OCI-LY7 (cell line): Measurements from ENCODE around the gene WDR90. TPM values are rescaled to one million over a fixed set of nuclear protein-coding genes. Genes with fewer than 3 reads are reported as not detected.

Experiments
- BruUV-seq: library from RNA; stranded (reverse); fragments of 400-500 nt; replicated peaks from 2 replicates; lab custom pipeline; 2021; lab: Mats Ljungman, UMichigan
- CTCF ChIA-PET: fragments of 300-600 bp; sonication (Branson Sonifier 250); formaldehyde crosslinking; loops from one replicate; lab custom pipeline; 2022; ENCODE audit warnings: antibody characterized with exemption; ENCODE audit not compliant: unreplicated experiment; lab: Charles Lee
- POLR2A ChIA-PET: fragments of 300-600 bp; sonication (Branson Sonifier 250); formaldehyde crosslinking; loops from one replicate; lab custom pipeline; 2022; ENCODE audit warnings: antibody characterized with exemption; lab: Charles Lee
- DNase-seq: peaks from one replicate; pipeline ENCODE4 v3.0.0-alpha.2; 2015; ENCODE audit warnings: low spot score
- H2AFZ ChIP-seq: fragments of 200-600 bp; sonication (generic), shearing (Covaris generic); 2 replicates; pipeline ENCODE4 v1.6.1; 2014; ENCODE audit warnings: mild to moderate bottlenecking, antibody characterized with exemption, low read length, moderate library complexity
- H3K27ac ChIP-seq: fragments of 200-600 bp; sonication (generic); 2 replicates; pipeline ENCODE4 v1.5.1; 2014; ENCODE audit warnings: mixed run types, low read depth, mild to moderate bottlenecking, moderate library complexity, low read length, inconsistent platforms; ENCODE audit not compliant: poor library complexity, severe bottlenecking
- H3K36me3 ChIP-seq: fragments of 200-600 bp; sonication (generic); 2 replicates; pipeline ENCODE4 v1.6.1; 2014; ENCODE audit warnings: mild to moderate bottlenecking, antibody characterized with exemption, low read length, moderate library complexity, mixed read lengths; ENCODE audit not compliant: insufficient read depth
- H3K4me1 ChIP-seq: fragments of 200-600 bp; sonication (generic); 2 replicates; pipeline ENCODE4 v1.5.1; 2014; ENCODE audit warnings: mild to moderate bottlenecking, low read length; ENCODE audit not compliant: insufficient read depth, poor library complexity, severe bottlenecking
- H3K4me2 ChIP-seq: fragments of 200-600 bp; sonication (generic); 2 replicates; pipeline ENCODE4 v1.6.1; 2014; ENCODE audit warnings: mild to moderate bottlenecking, low read length
- H3K4me3 ChIP-seq: fragments of 200-600 bp; sonication (generic); 2 replicates; pipeline ENCODE4 v1.5.1; 2014; ENCODE audit warnings: mild to moderate bottlenecking, low read depth, low read length; ENCODE audit not compliant: poor library complexity, severe bottlenecking
- H3K79me2 ChIP-seq: fragments of 200-600 bp; sonication (generic); 2 replicates; pipeline ENCODE4 v1.6.1; 2016; ENCODE audit warnings: low read depth, mild to moderate bottlenecking, low read length, moderate library complexity, mixed read lengths; ENCODE audit not compliant: insufficient read depth
- H3K9me2 ChIP-seq: fragments of 200-600 bp; sonication (generic); 2 replicates; pipeline ENCODE4 v1.6.1; 2016; ENCODE audit warnings: mild to moderate bottlenecking, low read length, mixed read lengths; ENCODE audit not compliant: insufficient read depth
- H3K9me3 ChIP-seq: fragments of 200-600 bp; sonication (generic); 2 replicates; pipeline ENCODE4 v1.6.1; 2014; ENCODE audit warnings: mild to moderate bottlenecking, mixed run types, low read length, mixed read lengths
- H4K20me1 ChIP-seq: fragments of 200-600 bp; sonication (generic); 2 replicates; pipeline ENCODE4 v1.6.1; 2014; ENCODE audit warnings: mild to moderate bottlenecking, antibody characterized with exemption, low read length, moderate library complexity, mixed read lengths; ENCODE audit not compliant: insufficient read depth
- CTCF ChIP-seq: fragments of 200-600 bp; sonication (generic); conservative IDR thresholded peaks from 2 replicates; pipeline ENCODE4 v1.5.1; 2014; ENCODE audit warnings: mild to moderate bottlenecking, antibody characterized with exemption, low read length, moderate library complexity, mixed read lengths
- EZH2phosphoT487 ChIP-seq: fragments of 200-600 bp; sonication (generic); IDR thresholded peaks from 2 replicates; pipeline ENCODE4 v1.6.1; 2018; ENCODE audit warnings: low read depth, borderline replicate concordance, mild to moderate bottlenecking, mixed run types, antibody characterized with exemption, low read length, moderate library complexity, mixed read lengths
- intact Hi-C: fragments of 100-400 bp; cut with micrococcal nuclease; formaldehyde crosslinking; loops from one replicate; pipeline ENCODE4 v1.10.0; 2022; ENCODE audit not compliant: unreplicated experiment
- total RNA-seq, 2 experiments: library from RNA; depleted of rRNA in 1 of 2; stranded (reverse); fragments of >200 nt in 1 of 2; shearing (Covaris generic) in 1 of 2; gene quantifications; 2 replicates each; pipeline ENCODE4 v1.2.3, GENCODE V29; 2014 to 2022

Gene WDR90
- total RNA-seq, 2 experiments from 2014 or later, result 110 to 153 TPM

GRCh38 chr16:621526-622105 lies 27.5 kb upstream of the WDR90 start:
- no peaks in the 10 kb centered on the region for H4K20me1 ChIP-seq
- BruUV-seq, result no TSS peak
- H3K4me2 ChIP-seq, result no peak overlapping the region
- intact Hi-C loops, result no loop called here
- no peaks in the 10 kb centered on the region for H3K9me2 ChIP-seq
- H3K9me3 ChIP-seq, result no peaks in the 10 kb centered on the region
- POLR2A ChIA-PET, result no interaction called here
- no peak overlapping the region for H2AFZ ChIP-seq
- no peaks in the 10 kb centered on the region for H3K4me1 ChIP-seq
- H3K4me3 ChIP-seq, result no peak overlapping the region
- H3K79me2 ChIP-seq, result no peaks in the 10 kb centered on the region
- CTCF ChIA-PET, result no interaction called here
- no peaks in the 10 kb centered on the region for H3K36me3 ChIP-seq
- TF ChIP-seq EZH2phosphoT487, result no peak
- TF ChIP-seq CTCF, result no peak
- H3K27ac ChIP-seq, result no peak overlapping the region
- no peak for DNase-seq

- H3K9me2 ChIP-seq, result no peaks in the 10 kb centered on the region
- no peaks in the 10 kb centered on the region for H3K4me1 ChIP-seq
- ChIA-PET POLR2A (no interaction called here), CTCF (no interaction called here)
- no peaks in the 10 kb centered on the region for H3K9me3 ChIP-seq
- BruUV-seq, result no TSS peak
- no peak overlapping the region for H2AFZ ChIP-seq
- TF ChIP-seq EZH2phosphoT487, result no peak
- no peak for TF ChIP-seq CTCF
- DNase-seq, result no peak
- H3K4me2 ChIP-seq, result no peak overlapping the region
- no peak overlapping the region for H3K4me3 ChIP-seq
- no peaks in the 10 kb centered on the region for H3K79me2 ChIP-seq
- no peaks in the 10 kb centered on the region for H3K36me3 ChIP-seq
- no peaks in the 10 kb centered on the region for H4K20me1 ChIP-seq
- intact Hi-C loops, result no loop called here
- no peak overlapping the region for H3K27ac ChIP-seq
Measured at GRCh38 chr16:622920-623280, 26.3 kb upstream of the WDR90 start.

- Histone ChIP-seq H3K79me2 (no peaks in the 10 kb centered on the region), H3K9me2 (no peaks in the 10 kb centered on the region), H3K36me3 (no peaks in the 10 kb centered on the region), H3K4me2 (no peak overlapping the region), H3K9me3 (no peaks in the 10 kb centered on the region), H2AFZ (no peak overlapping the region), H3K4me3 (no peak overlapping the region), H3K4me1 (no peaks in the 10 kb centered on the region), H4K20me1 (no peaks in the 10 kb centered on the region), H3K27ac (no peak overlapping the region)
- no peak for DNase-seq
- BruUV-seq, result no TSS peak
- TF ChIP-seq CTCF (no peak), EZH2phosphoT487 (no peak)
- CTCF ChIA-PET, result no interaction called here
- POLR2A ChIA-PET, result no interaction called here
- intact Hi-C loops, result no loop called here
Measured at GRCh38 chr16:624526-625070, 24.6 kb upstream of the WDR90 start.
